OCI-LY7 (cell line): ENCODE data around the gene ZC2HC1B. TPM values are rescaled to one million over a fixed set of nuclear protein-coding genes. Genes with fewer than 3 reads are reported as not detected.

Experiments used
- BruUV-seq: library from RNA; stranded (reverse); fragments of 400-500 nt; replicated peaks from 2 replicates; lab custom pipeline; 2021; lab: Mats Ljungman, UMichigan
- CTCF ChIA-PET: fragments of 300-600 bp; sonication (Branson Sonifier 250); formaldehyde crosslinking; loops from one replicate; lab custom pipeline; 2022; ENCODE audit warnings: antibody characterized with exemption; ENCODE audit not compliant: unreplicated experiment; lab: Charles Lee
- POLR2A ChIA-PET: fragments of 300-600 bp; sonication (Branson Sonifier 250); formaldehyde crosslinking; loops from one replicate; lab custom pipeline; 2022; ENCODE audit warnings: antibody characterized with exemption; lab: Charles Lee
- DNase-seq: peaks from one replicate; pipeline ENCODE4 v3.0.0-alpha.2; 2015; ENCODE audit warnings: low spot score
- H2AFZ ChIP-seq: fragments of 200-600 bp; sonication (generic), shearing (Covaris generic); 2 replicates; pipeline ENCODE4 v1.6.1; 2014; ENCODE audit warnings: mild to moderate bottlenecking, antibody characterized with exemption, low read length, moderate library complexity
- H3K27ac ChIP-seq: fragments of 200-600 bp; sonication (generic); 2 replicates; pipeline ENCODE4 v1.5.1; 2014; ENCODE audit warnings: mixed run types, low read depth, mild to moderate bottlenecking, moderate library complexity, low read length, inconsistent platforms; ENCODE audit not compliant: poor library complexity, severe bottlenecking
- H3K36me3 ChIP-seq: fragments of 200-600 bp; sonication (generic); 2 replicates; pipeline ENCODE4 v1.6.1; 2014; ENCODE audit warnings: mild to moderate bottlenecking, antibody characterized with exemption, low read length, moderate library complexity, mixed read lengths; ENCODE audit not compliant: insufficient read depth
- H3K4me1 ChIP-seq: fragments of 200-600 bp; sonication (generic); 2 replicates; pipeline ENCODE4 v1.5.1; 2014; ENCODE audit warnings: mild to moderate bottlenecking, low read length; ENCODE audit not compliant: insufficient read depth, poor library complexity, severe bottlenecking
- H3K4me2 ChIP-seq: fragments of 200-600 bp; sonication (generic); 2 replicates; pipeline ENCODE4 v1.6.1; 2014; ENCODE audit warnings: mild to moderate bottlenecking, low read length
- H3K4me3 ChIP-seq: fragments of 200-600 bp; sonication (generic); 2 replicates; pipeline ENCODE4 v1.5.1; 2014; ENCODE audit warnings: mild to moderate bottlenecking, low read depth, low read length; ENCODE audit not compliant: poor library complexity, severe bottlenecking
- H3K79me2 ChIP-seq: fragments of 200-600 bp; sonication (generic); 2 replicates; pipeline ENCODE4 v1.6.1; 2016; ENCODE audit warnings: low read depth, mild to moderate bottlenecking, low read length, moderate library complexity, mixed read lengths; ENCODE audit not compliant: insufficient read depth
- H3K9me2 ChIP-seq: fragments of 200-600 bp; sonication (generic); 2 replicates; pipeline ENCODE4 v1.6.1; 2016; ENCODE audit warnings: mild to moderate bottlenecking, low read length, mixed read lengths; ENCODE audit not compliant: insufficient read depth
- H3K9me3 ChIP-seq: fragments of 200-600 bp; sonication (generic); 2 replicates; pipeline ENCODE4 v1.6.1; 2014; ENCODE audit warnings: mild to moderate bottlenecking, mixed run types, low read length, mixed read lengths
- H4K20me1 ChIP-seq: fragments of 200-600 bp; sonication (generic); 2 replicates; pipeline ENCODE4 v1.6.1; 2014; ENCODE audit warnings: mild to moderate bottlenecking, antibody characterized with exemption, low read length, moderate library complexity, mixed read lengths; ENCODE audit not compliant: insufficient read depth
- EZH2phosphoT487 ChIP-seq: fragments of 200-600 bp; sonication (generic); IDR thresholded peaks from 2 replicates; pipeline ENCODE4 v1.6.1; 2018; ENCODE audit warnings: low read depth, borderline replicate concordance, mild to moderate bottlenecking, mixed run types, antibody characterized with exemption, low read length, moderate library complexity, mixed read lengths
- intact Hi-C: fragments of 100-400 bp; cut with micrococcal nuclease; formaldehyde crosslinking; loops from one replicate; pipeline ENCODE4 v1.10.0; 2022; ENCODE audit not compliant: unreplicated experiment
- total RNA-seq, 2 experiments: library from RNA; depleted of rRNA in 1 of 2; stranded (reverse); fragments of >200 nt in 1 of 2; shearing (Covaris generic) in 1 of 2; gene quantifications; 2 replicates each; pipeline ENCODE4 v1.2.3, GENCODE V29; 2014 to 2022
- TF ChIP-seq, protein P1 (sequence below): fragments of 200-600 bp; sonication (generic); conservative IDR thresholded peaks from 2 replicates; pipeline ENCODE4 v1.5.1; 2014; ENCODE audit warnings: mild to moderate bottlenecking, antibody characterized with exemption, low read length, moderate library complexity, mixed read lengths

The ZC2HC1B gene
- total RNA-seq, 2 experiments from 2014 or later, result not detected

DNA sequence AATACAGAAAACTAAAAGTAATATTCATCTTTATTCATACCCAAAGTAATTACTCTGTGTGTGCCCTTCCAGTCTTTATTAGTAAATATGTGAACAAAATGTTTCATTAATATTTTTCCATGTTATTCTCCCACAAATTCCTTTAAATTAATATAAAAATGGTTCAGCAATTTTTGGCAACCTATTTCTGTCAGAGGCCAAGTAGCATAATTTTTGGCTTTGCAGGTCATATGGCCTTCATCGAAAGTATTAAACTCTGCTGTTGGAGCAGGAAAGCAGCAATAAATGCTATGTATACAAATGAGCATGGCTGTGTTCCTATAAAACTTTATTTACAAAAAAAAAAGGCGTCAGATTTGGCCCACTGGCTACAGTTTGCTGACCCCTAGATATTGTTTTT lies 16.1 kb downstream of the ZC2HC1B start:
- Histone ChIP-seq H3K27ac (no peak overlapping the region), H3K4me2 (no peak overlapping the region), H3K36me3 (no peaks in the 10 kb centered on the region), H2AFZ (no peak overlapping the region), H4K20me1 (no peaks in the 10 kb centered on the region), H3K79me2 (no peaks in the 10 kb centered on the region), H3K9me3 (no peaks in the 10 kb centered on the region), H3K9me2 (no peaks in the 10 kb centered on the region), H3K4me1 (no peaks in the 10 kb centered on the region), H3K4me3 (no peak overlapping the region)
- DNase-seq, result no peak
- BruUV-seq, result no TSS peak
- intact Hi-C loops, result no loop called here
- TF ChIP-seq EZH2phosphoT487, result no peak
- ChIA-PET CTCF (no interaction called here), POLR2A (no interaction called here)

DNA sequence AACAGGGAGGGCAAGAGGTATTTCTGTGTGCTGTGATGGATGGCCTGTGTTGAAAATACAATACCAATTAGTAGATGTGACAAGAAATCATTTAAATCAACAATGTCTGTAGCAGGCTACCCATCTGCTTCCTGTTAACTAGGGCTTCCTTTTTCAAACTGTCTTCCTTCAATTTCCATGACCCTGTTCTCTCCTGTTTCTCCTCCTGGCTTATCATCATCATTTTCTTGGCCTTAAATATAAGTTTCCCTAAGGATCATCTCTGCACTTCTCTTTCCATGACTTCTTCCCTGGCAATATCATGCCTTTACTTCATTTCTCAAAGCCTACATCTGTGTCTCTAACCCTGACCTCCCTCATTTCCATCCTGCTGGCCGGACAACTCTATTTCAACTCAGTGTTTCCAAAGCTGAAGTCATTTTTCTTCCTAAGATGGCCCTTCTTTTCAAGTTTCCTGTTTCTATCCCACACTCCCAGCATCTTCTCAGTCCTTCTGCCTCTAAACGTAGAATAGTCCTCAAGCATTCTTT lies 18.2 kb downstream of the ZC2HC1B start:
- ChIA-PET CTCF (no interaction called here), POLR2A (no interaction called here)
- TF ChIP-seq, protein P1, sequence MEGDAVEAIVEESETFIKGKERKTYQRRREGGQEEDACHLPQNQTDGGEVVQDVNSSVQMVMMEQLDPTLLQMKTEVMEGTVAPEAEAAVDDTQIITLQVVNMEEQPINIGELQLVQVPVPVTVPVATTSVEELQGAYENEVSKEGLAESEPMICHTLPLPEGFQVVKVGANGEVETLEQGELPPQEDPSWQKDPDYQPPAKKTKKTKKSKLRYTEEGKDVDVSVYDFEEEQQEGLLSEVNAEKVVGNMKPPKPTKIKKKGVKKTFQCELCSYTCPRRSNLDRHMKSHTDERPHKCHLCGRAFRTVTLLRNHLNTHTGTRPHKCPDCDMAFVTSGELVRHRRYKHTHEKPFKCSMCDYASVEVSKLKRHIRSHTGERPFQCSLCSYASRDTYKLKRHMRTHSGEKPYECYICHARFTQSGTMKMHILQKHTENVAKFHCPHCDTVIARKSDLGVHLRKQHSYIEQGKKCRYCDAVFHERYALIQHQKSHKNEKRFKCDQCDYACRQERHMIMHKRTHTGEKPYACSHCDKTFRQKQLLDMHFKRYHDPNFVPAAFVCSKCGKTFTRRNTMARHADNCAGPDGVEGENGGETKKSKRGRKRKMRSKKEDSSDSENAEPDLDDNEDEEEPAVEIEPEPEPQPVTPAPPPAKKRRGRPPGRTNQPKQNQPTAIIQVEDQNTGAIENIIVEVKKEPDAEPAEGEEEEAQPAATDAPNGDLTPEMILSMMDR, result no peak
- TF ChIP-seq EZH2phosphoT487, result no peak
- Histone ChIP-seq H3K9me2 (no peaks in the 10 kb centered on the region), H3K4me1 (no peaks in the 10 kb centered on the region), H3K79me2 (no peaks in the 10 kb centered on the region), H3K4me2 (no peak overlapping the region), H3K9me3 (no peaks in the 10 kb centered on the region), H4K20me1 (no peaks in the 10 kb centered on the region), H3K36me3 (no peaks in the 10 kb centered on the region), H2AFZ (no peak overlapping the region), H3K4me3 (no peak overlapping the region), H3K27ac (no peak overlapping the region)
- intact Hi-C loops, result no loop called here
- no peak for DNase-seq
- no TSS peak for BruUV-seq

DNA sequence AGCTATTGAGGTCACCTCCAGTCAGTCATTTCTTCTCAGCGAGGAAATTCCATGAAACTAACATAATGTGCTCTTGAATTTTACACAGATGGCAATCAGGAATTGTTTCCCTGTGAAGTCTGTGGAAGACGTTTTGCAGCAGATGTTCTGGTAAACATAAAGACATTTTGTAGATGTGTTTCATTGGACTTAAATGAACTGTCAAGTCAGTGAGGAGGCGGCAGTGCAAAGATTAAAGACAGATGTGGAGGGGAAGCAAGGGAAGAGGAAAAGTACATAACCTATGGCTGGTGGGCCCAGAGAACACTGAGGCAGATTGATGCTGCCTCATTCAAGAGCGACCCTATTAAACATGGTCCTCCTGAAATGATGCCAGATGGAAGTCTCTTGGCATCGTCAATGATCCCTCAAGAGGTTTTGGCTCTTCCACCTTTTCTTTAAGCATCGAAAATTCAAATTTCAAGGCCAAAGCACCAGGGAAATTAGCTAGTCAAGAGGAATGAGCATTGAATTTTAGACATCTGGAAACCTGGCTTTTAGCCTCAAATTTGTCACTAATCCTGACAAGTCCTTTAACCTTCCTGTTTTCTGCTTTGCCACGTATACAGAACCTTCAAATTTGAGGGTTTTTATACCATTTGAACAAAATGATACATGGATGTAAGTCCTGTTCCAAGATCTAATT lies 20.1 kb downstream of the ZC2HC1B start:
- H3K4me1 ChIP-seq, result no peaks in the 10 kb centered on the region
- no peaks in the 10 kb centered on the region for H3K9me3 ChIP-seq
- no peaks in the 10 kb centered on the region for H3K36me3 ChIP-seq
- no TSS peak for BruUV-seq
- no peaks in the 10 kb centered on the region for H3K79me2 ChIP-seq
- TF ChIP-seq EZH2phosphoT487, result no peak
- TF ChIP-seq, protein P1, result no peak
- H3K4me3 ChIP-seq, result no peak overlapping the region
- no peaks in the 10 kb centered on the region for H3K9me2 ChIP-seq
- H3K27ac ChIP-seq, result no peak overlapping the region
- ChIA-PET CTCF (no interaction called here), POLR2A (interaction anchor here (1.1 kb wide), 1 partner anchor 25 kb away, joined by 4 read pairs; no protein-coding TSS in a partner anchor)
- no peak for DNase-seq
- no peak overlapping the region for H3K4me2 ChIP-seq
- H2AFZ ChIP-seq, result no peak overlapping the region
- no peaks in the 10 kb centered on the region for H4K20me1 ChIP-seq
- intact Hi-C loops, result no loop called here
